GM19452 (cell line): ENCODE measurements around the gene CCSER2.
"Not testable (repeated sequence)": the region's sequence is repeated elsewhere in the genome, so short reads cannot be mapped to it uniquely, and the experiment has no call there.

Experiments
- ATAC-seq: cut with Tn5 transposase; IDR thresholded peaks from one replicate; pipeline ENCODE4 v1.9.1; 2021; ENCODE audit not compliant: unreplicated experiment

Gene CCSER2

GRCh38 chr10:84390364-84390763 lies 62.0 kb downstream of the CCSER2 start:
- ATAC-seq: no peak

DNA sequence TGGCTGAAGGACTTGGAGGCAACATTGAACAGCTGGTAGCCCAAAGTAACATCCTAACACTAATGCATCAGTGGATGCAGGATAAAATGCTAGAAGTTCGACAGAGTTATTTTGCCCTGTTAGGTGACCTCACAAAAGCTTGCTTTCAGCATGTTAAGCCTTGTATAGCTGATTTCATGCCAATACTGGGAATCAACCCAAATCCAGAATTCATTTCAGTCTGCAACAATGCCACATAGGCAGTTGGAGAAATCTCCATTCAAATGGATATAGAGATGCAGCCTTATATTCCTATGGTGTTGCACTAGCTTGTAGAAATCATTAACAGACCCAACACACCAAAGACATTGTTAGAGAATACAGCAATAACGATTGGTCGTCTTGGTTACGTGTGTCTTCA lies 62.9 kb downstream of the CCSER2 start:
- ATAC-seq: no peak

DNA sequence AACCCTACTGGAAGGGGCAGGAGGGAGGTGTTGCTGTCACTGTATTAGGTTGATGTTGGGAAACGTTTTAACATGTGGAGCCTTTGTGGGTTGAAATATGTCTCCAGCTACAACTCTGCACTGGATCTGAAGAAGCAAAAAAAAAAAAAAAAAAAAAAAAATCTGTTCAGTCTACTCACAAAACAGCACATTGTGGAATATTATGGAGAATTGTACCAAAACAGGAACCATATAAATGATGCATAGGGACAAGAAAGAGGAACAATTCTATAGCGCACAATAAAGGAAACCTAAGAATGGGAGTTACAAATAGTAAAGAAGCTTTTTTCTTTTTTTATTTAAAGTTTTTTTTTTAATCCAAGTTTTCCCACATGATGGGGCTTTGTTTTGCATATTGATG lies 63.8 kb downstream of the CCSER2 start:
- no peak for ATAC-seq

DNA sequence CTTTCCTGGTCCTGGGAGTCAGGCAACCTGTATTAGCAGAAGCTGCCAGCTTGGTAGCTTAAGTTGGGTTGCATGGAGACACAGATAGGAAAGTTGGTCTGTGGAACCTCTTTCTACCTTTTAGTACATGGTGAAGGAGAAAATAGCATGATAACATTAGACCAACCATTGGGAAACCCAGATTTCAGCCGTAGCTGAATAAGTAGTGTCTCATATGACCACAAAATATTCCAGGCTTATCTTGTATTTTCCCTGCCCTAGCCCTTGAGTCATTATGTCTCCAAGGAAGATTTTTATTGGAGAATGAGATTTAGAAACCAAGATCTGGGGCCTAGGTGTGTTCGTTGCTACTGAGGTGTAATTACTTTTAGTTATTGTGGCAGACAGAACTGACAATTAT lies 67.2 kb downstream of the CCSER2 start:
- ATAC-seq: no peak

DNA sequence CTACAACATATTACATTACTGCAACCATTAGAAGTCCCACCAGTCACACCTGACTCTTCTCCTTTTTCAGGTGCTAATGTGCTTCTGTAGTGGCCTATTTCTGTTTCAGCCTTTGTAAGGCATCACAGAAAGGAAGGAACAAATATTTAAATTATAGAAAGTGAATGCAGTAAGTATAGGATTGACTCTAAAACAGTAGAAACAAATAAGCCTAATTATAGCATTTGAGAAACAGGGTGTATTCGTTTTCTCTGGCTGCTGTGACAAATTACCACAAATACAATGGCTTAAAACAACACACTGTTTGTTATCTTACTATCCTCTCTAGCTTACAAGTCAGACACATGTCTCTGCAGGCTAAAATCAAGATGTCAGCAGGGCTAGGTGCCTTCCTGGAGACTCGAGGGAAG lies 69.4 kb downstream of the CCSER2 start:
- no peak for ATAC-seq

GRCh38 chr10:84398696-84399095 lies 70.3 kb downstream of the CCSER2 start:
- no peak for ATAC-seq

GRCh38 chr10:84401854-84402611 lies 73.6 kb downstream of the CCSER2 start:
- no peak for ATAC-seq

- ATAC-seq: no peak
Observed at GRCh38 chr10:84404783-84405182, 76.4 kb downstream of the CCSER2 start.

GRCh38 chr10:84405662-84406061 lies 77.3 kb downstream of the CCSER2 start:
- ATAC-seq: no peak

DNA sequence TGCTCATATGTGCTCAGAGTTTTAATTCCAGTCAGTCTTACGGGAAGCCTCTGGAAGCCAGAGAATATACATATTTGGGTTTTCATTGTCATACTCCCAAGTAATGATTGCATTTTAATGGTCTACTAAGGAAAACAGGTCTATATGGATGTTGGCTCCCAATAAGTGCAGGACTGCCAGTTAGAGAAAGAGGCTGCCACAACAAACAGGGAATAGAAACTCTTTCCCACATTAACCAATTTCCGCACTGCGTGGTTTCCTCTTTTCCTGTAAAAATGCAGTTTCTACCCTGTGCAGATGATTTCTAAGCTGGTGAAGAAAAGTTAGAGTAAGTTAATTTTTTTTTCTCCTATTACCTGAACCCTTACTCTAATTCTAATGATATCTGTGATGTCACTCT lies 78.2 kb downstream of the CCSER2 start:
- ATAC-seq: no peak

GRCh38 chr10:84407388-84408049 lies 79.1 kb downstream of the CCSER2 start:
- no peak for ATAC-seq

DNA sequence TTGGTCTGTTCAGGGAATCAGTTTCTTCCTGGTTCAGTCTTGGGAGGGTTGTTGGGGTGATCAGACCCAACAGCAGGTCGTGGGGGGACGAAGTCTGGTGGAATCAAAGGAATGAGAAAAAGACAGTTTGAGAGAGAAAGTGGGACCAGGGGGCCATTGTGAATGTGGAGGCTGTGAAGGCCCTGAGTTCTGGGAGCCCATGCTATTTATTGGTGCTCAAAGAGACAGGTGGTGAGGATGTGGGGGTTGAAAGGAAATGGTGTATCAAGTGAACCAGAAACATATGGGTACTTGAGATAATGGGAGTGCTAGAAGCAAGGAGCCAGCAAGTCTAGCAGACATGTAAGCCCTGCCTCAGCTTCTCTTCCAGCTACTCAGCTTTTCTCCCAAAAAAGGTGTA lies 84.1 kb downstream of the CCSER2 start:
- no peak for ATAC-seq

DNA sequence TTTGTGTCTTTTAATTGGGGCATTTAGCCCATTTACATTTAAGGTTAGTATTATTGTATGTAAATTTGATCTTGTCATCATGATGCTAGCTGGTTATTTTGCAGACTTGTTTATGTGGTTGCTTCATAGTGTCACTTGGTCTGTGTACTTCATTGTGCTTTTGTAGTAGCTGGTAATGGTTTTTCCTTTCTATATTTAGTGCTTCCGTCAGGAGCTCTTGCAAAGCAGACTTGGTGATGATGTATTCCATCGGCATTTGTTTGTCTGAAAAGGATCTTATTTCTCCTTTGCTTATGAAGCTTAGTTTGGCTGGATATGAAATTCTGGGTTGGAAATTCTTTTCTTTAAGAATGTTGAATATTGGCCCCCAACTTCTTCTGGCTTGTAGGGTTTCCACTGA lies 85.7 kb downstream of the CCSER2 start:
- ATAC-seq: not testable (repeated sequence)

DNA sequence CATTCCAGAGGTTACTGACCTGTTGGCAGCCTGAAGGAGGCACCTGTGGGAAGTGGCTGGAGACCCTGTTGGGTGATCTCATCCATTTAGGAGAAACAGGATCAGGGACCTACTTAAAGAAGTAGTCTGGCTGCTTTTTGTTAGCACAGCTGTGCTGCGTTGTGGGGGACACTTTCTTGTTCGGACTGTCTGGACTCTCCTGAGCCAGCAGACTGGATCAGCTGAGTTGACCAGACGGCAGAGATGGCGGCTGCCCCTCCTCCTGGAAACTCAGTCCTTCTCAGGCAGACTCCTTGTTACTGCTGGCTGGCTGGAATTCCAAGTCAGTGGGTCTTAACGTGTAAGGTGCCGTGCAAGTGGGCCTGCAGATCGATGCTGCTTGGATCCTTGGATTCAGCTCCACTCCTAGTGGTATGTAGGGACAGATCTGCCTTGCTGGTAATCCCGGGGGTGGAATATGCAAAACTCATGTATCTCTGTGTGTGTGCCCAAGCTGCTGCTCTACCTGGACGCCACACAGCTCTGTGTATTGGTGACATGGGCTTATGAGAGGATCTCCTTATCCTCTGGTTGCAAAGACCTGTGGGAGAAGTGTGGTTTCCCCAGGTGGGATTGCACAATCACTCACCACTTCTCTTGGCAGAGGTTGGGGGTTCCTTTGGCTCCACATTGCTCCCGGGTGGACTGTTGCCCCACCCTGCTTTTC lies 87.3 kb downstream of the CCSER2 start:
- ATAC-seq: no peak

DNA sequence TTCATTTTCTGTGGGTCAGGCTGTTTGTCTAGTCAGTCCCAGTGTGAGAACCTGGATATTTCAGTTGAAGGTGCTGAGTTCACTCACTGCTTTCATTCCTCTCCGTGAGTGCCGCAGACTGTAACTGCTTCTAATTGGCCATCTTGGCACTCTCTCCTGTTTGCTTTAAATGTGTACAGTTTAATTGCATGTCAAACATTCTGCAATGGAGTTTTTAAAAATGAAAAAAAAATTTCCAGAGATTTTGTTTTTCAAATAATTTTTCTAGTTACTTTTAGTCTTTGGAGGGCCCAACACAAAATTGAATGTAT lies 87.8 kb downstream of the CCSER2 start:
- no peak for ATAC-seq

DNA sequence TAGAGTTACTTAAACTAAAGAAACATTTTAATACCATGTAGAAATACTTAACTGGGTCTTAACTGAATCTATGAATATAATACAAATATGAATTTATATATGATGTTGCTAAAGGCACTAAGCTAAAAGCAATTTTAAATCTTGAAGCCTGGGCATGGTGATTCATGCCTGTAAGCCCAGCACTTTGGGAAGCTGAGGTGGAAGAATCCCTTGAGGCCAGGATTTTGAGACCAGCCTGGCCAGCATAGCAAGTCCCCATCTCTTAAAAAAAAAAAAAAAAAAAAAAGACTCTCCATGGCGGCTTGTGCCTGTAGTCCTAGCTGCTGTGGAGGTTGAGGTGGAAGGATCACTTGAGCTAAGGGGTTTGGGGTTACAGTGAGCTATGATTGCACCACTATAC lies 95.3 kb downstream of the CCSER2 start:
- ATAC-seq: no peak

GRCh38 chr10:84424731-84425167 lies 96.4 kb downstream of the CCSER2 start:
- ATAC-seq: no peak

DNA sequence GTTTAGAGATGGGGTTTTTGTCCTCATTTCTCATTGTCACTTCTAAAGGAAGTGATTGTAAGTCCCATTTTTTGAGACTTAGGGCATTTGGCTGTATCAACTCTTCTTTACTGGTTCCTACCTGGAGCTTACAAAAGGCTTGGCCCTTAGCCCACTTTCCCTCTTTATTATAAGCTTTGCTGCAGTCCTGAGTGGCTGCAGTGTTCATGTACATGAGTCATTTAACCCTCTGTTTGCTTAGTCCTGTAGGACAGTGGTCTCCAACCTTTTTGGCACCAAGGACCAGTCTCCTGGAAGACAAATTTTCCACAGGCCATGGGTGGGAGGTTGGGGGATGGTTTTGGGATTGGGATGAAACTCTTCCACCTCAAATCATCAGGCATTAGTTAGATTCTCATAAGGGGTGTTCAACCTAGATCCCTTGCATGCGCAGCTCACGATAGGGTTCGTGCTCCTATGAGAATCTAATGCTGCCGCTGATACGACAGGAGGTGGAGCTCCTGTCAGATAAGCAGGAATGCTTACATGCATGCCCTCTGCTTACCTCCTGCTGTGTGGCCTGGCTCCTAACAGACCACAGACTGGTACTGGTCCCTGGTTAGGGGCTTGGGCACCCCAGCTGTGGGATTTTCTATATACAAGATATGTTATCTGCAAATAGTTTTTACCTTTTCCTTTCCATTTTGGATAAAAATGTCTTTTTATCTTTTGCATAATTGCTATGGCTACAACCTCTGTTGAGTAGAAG lies 99.7 kb downstream of the CCSER2 start:
- no peak for ATAC-seq

DNA sequence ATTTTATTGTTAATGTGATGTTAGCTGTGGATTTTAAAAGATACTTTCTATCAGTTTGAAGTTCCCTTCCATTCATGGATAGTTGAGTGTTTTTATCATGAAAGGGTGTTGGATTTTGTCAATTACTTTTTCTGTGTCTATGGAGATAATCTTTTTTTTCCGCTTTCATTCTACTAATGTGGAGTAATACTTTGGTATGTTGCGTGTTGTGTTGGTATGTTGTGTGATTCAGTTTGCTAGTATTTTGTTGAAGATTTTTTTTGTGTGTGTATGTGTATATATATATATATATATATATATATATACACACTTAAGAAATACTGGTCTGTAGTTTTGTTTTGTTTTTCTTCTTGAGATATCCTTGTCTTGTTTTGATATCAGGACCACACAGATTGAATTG lies 100.3 kb downstream of the CCSER2 start:
- ATAC-seq: no peak

DNA sequence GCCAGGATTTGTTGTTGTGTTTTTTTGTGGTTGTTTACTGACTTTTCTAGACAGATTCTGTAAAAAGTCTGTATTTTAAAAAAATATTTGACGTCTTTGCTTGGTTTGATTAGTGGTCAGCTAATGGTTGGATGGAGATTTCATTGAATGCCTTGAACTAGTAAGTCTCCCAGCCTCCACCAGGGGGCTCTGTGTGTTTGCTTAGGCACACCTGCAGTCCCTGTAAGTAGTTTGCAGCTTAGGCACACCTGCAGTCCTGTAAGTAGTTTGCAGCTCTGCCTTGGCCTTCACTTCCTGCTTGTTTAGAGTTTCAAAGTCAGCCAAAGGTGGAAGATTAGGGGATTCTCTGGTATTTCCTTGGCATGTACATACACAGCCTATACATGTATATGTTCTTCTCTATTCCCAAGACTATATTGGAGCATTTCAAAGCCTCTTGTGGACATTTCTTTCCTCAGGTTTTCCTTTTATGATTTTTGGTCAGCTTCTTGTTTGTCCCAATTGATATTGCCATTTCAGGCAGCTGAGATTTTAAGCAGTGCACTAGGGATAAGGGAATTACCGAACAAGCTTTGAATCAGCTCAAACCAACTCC lies 101.6 kb downstream of the CCSER2 start:
- peak; percentile 94 for ATAC-seq

DNA sequence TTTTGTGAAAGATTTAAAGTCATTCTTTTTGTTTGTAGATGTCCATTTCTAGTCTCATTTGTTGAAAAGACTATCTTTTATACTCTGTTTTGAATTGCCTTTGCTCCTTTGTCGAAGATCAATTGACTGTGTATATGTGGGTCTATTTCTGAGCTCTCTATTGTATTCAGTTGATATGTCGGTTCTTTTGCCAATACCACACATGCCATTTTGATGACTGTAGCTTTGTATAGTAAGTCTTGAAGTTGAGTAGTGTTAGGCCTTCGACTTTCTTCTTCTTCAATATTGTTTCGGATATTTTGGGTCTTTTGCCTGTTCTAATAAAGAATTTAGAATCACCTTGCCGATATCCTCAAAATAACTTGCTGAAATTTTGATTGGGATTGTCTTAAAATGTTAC lies 104.5 kb downstream of the CCSER2 start:
- no peak for ATAC-seq
